GM21825 (cell line): Measurements from ENCODE around the gene SLC15A5.

Experiments
- ATAC-seq: cut with Tn5 transposase; IDR thresholded peaks from one replicate; pipeline ENCODE4 v1.9.1; 2021; ENCODE audit warnings: mild to moderate bottlenecking, moderate library complexity; ENCODE audit not compliant: unreplicated experiment

Gene SLC15A5, protein sequence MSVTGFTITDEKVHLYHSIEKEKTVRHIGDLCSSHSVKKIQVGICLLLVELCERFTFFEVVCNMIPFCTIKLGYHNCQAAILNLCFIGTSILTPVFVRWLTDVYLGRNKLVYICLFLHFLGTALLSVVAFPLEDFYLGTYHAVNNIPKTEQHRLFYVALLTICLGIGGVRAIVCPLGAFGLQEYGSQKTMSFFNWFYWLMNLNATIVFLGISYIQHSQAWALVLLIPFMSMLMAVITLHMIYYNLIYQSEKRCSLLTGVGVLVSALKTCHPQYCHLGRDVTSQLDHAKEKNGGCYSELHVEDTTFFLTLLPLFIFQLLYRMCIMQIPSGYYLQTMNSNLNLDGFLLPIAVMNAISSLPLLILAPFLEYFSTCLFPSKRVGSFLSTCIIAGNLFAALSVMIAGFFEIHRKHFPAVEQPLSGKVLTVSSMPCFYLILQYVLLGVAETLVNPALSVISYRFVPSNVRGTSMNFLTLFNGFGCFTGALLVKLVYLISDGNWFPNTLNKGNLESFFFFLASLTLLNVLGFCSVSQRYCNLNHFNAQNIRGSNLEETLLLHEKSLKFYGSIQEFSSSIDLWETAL

DNA sequence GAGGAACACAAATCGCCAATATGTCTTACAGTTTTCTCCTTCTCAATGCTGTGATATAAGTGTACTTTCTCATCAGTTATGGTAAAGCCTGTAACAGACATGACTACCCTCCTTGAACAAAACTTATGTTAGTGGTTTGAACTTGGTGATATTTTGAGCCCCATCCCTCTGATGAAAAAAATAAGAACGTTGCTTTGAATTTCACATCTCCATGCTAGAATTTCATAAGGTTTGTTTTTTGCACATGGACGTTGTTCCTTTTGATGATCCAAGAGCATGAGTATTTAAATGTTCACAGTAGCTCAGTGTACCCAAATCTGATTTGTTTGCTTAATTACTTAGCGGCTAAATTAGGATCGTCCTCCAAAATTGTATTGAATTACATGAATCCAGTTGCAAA lies at the start of gene SLC15A5:
Gene SLC15A5, minus strand, starts transcription at position 101 of the 400 bp plus-strand sequence. Its CDS starts 0 bp downstream, at position 101.
- no peak for ATAC-seq

DNA sequence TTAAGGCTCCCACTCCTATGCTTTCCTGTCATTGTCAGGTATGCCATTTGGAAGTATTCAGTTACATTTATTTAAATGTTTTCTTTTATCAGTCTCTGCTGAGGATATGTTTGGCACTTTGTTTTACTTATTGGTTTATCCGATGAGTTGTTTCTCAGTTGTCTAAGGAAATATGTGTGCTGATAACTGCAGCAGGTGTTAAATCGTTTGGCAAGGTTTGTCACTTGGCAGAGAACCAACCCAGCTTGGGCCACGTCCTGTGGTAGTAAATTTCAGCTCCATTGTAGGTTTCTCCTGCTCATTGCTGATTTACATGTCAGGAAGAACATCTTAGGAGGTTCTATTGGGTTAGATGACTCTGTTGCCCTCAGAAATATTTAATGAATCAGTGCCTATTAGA lies 47.9 kb upstream of the SLC15A5 start:
- ATAC-seq, result no peak

DNA sequence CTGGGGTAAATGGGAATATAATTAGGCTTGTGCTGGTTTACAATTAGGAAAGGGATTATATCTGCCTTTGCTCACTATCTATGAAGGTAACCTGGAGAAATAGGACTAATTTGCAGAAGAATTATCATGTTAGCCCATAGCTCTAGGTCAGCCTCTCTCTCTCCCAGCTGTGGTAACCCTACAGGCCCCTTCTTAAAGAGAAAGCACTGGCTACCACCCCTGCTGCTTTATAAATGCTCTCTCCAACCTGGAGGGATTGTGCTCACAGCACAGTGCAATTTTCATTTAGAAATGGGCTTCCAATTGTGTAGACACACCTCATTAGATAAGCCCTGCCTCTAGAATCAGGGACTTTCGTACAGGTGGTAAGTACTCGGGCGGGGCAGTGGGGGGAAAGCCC lies 47.3 kb upstream of the SLC15A5 start:
- ATAC-seq, result no peak

DNA sequence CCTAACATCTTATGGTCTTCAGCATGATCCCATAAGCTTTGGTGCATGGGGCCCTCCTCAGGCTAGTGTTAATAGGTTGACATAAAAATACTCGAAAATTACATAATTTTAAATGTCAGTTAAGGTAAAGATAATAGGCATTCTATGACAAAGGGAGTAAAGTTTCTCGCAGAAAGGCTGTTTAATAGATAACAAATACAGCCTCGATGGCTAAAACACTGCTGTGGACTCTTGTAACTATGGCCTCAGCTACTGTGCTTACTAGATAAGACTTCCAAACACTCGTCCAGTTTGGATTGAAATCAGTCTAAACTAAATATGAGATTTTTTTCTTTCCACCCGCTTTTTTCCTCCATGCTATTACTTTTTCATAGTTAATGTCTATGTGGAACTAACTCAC lies 46.8 kb upstream of the SLC15A5 start:
- ATAC-seq, result no peak

DNA sequence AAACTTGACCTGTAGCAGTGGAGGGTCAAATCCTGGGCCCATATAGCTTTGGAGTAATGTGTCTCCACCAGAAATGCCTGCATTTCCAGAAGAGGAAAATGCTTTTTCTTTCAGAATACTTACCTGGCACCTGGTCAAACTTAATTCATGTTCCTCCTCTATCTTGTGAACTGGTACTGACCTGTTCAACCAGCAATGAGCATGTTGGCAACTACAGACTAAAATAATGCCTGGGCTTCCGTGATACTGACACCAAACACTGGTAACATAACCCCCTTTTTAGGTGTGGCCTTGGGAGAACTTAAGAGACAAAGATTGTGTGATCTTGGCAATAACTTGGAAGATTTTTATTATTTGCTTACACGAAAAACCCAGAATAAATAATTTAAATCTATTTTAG lies 46.2 kb upstream of the SLC15A5 start:
- no peak for ATAC-seq

DNA sequence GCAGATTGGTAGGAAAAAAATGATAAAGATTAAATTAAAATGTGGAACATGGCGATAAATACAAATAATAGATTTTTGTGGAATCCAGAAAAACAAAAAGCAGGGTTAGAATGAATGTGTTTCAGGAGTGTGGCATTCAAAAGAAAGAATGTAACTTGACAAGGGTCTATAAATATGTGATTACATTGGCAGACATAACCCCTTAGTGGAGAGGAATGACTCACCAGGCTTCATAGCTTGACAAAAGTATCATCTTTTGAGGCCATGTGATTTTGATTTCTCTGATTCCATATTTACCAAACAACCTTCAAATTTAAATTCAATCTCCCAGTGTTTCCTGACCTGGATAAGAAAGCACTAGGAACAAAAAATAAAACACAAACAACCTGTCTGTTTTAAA lies 45.5 kb upstream of the SLC15A5 start:
- ATAC-seq, result no peak

DNA sequence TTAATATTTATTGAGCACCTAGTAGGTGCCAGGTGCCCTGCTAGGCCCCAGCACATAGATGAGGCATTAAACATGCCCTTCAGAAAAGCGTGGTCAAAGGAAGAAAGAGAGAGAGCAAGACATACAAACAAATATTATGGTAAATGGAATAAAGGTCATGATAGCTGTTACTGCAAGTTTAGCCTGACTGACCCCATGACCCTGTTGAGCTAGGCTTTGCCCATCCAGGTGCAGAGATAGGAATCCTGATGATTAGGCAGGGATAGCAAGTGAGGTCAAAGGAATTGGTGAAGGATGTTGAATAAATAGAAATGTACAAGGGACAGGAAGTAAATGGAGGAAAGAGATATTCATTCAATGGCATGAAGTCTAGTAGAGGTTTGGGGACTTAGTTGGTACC lies 33.4 kb upstream of the SLC15A5 start:
- no peak for ATAC-seq

DNA sequence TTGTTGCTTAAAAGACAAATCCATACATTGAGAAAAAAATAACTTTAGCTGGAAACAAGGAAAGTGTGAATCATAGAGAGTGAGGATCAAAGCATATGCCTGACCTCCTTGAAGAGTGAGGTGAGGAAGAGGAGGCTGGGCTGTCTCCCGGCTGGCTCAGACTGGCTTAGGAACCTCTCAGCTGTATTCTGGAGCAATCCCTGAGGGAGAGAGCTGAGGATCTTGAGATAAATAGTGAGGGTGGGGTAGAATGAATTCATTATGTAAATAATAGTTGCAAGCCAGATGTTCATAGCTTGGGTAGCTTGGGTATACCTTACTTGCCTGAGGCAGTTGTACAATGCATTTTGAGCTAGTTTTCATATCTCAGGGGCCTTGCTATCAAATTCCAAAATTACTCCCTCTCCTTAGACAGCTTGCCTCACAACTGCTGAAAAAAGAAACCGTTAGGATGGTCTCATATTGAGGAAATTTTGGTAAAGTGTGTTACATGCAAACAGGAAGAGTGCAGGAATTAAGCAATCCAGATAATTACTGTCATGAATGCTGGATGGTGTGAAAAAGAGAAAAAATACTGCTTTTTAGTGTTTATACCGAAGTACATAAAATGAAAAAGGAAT lies 30.5 kb upstream of the SLC15A5 start:
- no peak for ATAC-seq

DNA sequence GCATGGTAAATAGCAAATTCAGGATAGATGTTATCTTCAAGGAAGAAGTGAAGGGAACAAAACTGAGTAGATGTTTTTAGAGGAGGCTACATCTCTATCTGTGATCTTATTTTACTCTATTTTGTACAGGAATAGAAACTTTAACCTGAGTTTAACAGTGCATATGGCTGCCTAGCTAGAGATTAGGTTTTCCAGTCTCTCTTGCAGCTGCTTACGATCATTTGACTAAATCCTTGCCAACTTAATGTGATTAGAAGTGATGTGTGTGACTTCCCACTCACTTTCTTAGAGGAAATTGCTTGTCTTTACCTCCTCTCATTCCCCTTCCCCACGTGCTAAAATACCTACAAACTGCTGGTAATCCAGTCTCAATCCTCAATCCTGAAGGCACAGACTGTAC lies 26.5 kb upstream of the SLC15A5 start:
- ATAC-seq, result no peak

DNA sequence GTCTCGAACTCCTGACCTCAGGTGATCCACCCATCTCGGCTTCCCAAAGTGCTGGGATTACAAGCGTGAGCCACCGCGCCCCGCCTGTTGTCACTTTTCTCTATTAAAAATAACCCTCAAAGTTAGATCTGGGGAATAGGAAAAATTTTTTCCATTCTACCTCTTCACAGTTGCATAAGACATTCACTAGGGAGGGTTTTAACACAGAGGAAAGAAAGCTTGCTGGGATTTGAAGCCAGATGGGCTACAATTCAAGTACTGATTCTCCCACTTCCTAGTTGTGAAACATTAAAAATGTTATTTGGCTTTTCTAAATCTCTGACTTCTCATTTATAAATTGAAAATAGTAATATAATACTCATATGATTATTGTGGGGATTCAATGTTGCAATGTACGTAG lies 23.3 kb upstream of the SLC15A5 start:
- ATAC-seq, result no peak

DNA sequence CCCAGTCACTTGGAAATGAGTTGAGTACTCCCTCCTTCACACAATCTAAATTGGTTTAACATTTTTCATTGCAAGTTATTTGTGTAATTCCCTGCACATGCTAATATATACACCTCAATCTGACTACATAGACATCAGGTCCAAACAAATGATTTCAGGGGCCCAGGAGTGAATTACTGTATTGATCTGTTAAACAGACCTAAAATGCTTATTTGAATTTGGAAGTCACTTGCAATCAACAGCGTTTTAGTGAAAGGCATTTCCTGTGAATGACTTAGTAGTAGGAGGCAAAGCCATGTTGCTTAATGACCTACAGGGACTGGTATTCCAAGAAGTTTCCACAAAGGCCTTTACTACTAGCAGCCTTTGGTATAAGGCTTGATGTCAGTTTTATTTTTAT lies 22.6 kb upstream of the SLC15A5 start:
- no peak for ATAC-seq

DNA sequence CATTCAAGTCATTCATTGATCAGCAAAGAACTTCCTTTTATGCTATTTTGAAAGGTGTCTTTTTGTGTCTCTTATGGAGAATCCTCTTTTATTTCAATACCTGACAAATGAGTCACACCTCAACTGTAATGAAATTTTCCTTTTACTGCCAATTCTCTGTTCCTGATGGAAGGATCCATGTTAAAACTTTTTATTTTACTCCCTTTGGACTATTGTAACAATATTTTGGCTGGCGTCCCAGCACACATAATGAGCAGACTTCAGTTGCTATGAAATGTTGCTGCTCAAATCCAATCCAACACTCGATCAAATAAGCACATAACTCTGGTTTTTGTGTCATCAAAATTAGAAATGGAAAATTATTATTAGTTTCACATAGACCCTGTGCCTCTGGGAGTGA lies 21.9 kb upstream of the SLC15A5 start:
- ATAC-seq, result no peak

DNA sequence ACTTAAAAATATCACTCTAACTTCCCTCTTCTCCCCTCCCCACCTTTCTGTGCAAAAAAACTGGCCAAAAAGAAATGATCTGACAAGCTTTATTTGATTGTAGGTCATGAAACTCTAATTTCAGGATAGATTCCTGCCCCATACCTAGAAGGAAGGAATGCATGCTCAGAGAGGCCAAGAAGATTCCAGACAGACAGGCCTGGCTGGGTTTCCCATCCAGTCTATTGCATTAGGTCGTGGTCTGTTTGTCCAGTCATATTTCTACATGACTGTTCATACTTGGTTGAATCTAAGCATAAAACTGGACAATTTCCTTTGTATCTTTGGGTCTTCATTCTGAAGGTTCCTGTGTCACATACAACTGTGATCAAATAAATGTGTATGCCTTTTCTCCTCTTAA lies 20.0 kb upstream of the SLC15A5 start:
- ATAC-seq, result no peak

DNA sequence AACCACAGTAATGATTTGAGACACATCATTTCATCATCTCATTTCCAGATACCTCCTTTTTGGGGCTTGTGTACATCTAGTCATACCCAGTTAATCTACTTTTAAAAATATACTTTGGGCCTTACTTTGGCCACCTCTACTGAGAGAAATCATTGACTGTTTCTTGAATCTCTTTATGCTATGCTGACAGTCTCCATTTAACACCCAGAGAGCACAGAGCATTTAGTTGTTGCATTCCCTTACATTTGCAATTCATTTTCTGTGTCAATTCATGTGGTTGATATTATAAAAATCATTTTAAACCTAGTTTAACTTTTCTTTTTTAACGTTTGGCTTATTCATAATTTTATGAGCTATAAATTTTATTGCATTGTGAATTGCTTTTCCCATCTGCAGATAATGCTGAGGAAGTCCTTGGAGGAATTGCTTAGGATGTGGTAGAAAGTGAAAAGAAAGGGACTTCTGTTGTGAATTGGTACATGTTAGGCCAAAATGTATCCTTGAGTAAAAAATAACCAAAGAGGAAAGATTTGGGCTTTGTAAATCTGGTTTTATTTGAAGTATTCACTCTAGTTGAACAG lies 17.0 kb upstream of the SLC15A5 start:
- no peak for ATAC-seq

DNA sequence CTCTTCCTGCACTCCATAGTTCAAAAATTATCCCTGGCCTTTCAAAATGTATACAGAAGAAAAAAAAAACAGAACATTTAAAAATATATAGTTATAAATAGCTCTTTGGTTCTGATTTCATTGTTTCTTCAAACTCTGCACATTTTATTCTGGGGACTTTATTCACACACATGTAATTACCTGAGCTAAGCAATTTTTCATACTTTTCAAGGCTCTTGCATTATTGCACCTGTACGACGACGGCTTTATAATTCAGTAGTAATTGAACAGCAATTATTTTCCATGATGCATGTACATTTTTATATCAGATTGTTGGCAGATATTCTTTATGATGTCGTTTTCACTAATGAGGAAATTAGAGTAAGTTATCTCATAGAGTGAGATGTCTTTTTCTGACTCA lies 13.5 kb upstream of the SLC15A5 start:
- ATAC-seq, result no peak

DNA sequence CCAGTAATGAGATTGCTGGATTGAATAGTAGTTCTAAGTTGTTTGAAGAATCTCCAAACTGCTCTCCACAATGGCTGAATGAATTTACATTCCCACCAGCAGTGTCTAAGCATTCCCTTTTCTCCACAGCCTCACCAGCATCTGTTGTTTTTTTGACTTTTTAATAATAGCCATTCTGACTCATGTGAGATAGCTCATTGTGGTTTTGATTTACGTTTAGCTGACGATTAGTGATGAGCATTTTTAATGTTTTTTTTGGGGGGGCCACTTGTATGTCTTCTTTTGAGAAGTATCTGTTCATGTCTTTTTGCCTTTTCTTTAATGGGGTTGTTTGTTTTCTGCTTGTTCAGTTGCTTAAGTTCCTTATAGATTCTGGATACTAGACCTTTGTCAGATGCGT lies 8.1 kb upstream of the SLC15A5 start:
- no peak for ATAC-seq

DNA sequence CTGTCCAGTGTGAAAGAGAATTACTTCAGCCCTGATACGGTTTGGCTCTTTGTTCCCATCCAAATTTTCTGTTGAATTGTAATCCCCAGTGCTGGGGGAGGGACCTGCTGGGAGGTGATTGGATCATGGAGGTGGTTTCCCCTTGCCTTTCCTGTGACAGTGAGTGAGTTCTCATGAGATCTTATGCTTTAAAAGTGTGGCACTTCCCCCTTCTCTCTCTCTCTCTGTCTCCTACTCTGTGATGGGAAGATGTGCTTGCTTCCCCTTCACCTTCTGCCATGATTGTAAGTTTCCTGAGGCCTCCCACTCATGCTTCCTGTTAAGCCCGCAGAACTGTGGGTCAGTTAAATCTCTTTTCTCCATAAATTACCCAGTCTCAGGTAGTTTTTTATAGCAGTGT lies 5.5 kb upstream of the SLC15A5 start:
- ATAC-seq, result no peak

DNA sequence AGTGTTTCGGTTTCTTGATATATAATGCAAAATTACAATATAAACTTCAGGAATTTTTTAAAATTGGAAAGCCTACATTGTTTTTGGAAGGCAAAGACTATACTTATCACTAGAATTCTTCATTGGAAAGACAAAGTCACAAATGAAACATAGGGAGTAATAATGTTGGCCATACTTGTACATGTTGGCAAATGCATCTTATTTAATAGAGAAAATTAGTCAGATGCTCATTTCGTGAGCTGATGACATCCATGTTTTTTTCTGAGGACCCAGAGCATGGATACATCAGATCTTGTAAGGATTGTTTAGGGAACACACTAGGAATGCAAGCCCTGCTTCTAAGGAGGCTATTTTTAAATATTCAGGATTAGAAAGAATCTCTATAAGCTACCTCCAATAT lies 4.6 kb upstream of the SLC15A5 start:
- no peak for ATAC-seq

DNA sequence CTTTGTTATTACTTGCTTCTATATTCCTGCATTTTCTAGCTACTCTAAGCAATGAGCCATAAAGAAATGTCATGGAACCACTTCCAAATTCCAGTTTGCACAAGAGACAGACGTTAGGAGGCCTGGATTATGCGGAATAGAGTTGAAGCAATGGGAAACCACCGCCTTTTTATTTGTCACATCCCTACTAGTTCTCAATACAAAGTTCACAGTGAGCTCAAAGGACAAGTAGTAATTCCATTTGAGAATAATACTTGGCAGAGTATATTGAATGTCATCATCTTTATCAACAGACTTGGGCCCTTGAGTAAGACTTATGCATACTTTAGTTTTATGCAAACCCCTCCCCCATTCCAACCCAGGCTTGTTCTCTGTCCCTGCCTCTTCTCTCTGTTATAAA lies 3.7 kb upstream of the SLC15A5 start:
- no peak for ATAC-seq

DNA sequence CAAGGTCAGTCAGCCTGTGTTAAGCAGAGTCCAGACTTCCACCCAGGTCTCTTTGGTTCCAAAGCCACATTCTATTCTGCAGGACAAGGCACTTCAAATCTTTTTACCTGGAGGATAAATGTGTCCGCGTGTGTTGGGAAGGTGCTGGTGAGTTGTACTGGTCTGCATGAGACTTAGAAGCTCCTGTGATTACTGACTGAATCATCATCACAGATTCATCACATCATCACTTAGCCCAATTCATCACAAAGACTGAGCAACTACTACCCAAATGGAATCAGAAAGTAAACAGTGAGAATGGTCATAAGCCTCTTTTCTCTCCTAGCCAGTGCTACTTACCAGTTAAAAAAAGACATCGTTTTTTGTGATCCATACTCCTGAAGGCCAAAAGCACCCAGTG lies 5.3 kb downstream of the SLC15A5 start:
- no peak for ATAC-seq

DNA sequence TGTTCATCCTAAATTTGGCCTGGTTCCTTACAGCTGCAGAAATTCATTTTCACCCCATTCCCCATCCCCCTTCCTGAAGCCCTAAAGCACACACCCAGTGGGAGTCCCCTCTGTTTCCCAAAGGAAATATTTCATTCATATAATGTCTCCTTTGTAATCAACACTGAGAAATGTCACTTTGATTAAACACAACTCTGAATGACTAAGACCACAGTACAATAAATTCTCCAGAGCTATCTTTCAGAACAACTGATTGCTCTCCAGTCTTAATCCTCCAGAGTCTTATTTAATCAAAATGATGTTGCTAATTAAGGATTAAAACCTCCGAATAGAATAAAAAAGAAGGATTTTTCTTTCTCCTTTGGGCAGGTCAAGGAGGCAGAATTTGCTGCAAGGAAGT lies 6.4 kb downstream of the SLC15A5 start:
- ATAC-seq, result no peak

DNA sequence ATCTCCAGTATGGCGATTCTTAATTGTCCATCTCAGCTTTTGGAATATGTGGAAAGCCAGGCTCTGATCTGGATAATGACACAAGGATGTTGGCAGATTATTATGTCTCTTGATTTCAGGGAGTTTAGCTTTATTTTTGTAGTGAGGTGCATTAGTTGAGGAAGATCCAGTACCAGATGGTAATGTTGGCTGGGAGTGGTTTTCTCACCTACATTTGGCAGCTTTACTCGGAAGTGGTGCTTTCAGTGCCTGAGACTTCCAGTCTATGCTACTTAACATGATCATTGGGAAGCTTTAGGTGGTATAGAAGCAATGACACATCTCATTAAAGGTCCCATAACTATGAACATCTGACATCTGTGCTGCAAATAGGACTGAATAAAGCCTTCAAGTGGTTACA lies 7.5 kb downstream of the SLC15A5 start:
- ATAC-seq, result no peak
